NCI-H128 (cell line): ENCODE results near the gene ANKRD30A.
"Not testable (repeated sequence)": the region's sequence is repeated elsewhere in the genome, so short reads cannot be mapped to it uniquely, and the experiment has no call there.

Source experiments
- DNase-seq: peaks from one replicate; lab custom pipeline; 2025; ENCODE audit not compliant: unreplicated experiment; lab: John Stamatoyannopoulos, UW

Gene ANKRD30A, protein sequence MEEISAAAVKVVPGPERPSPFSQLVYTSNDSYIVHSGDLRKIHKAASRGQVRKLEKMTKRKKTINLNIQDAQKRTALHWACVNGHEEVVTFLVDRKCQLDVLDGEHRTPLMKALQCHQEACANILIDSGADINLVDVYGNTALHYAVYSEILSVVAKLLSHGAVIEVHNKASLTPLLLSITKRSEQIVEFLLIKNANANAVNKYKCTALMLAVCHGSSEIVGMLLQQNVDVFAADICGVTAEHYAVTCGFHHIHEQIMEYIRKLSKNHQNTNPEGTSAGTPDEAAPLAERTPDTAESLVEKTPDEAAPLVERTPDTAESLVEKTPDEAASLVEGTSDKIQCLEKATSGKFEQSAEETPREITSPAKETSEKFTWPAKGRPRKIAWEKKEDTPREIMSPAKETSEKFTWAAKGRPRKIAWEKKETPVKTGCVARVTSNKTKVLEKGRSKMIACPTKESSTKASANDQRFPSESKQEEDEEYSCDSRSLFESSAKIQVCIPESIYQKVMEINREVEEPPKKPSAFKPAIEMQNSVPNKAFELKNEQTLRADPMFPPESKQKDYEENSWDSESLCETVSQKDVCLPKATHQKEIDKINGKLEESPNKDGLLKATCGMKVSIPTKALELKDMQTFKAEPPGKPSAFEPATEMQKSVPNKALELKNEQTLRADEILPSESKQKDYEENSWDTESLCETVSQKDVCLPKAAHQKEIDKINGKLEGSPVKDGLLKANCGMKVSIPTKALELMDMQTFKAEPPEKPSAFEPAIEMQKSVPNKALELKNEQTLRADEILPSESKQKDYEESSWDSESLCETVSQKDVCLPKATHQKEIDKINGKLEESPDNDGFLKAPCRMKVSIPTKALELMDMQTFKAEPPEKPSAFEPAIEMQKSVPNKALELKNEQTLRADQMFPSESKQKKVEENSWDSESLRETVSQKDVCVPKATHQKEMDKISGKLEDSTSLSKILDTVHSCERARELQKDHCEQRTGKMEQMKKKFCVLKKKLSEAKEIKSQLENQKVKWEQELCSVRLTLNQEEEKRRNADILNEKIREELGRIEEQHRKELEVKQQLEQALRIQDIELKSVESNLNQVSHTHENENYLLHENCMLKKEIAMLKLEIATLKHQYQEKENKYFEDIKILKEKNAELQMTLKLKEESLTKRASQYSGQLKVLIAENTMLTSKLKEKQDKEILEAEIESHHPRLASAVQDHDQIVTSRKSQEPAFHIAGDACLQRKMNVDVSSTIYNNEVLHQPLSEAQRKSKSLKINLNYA (N-terminal part only)

DNA sequence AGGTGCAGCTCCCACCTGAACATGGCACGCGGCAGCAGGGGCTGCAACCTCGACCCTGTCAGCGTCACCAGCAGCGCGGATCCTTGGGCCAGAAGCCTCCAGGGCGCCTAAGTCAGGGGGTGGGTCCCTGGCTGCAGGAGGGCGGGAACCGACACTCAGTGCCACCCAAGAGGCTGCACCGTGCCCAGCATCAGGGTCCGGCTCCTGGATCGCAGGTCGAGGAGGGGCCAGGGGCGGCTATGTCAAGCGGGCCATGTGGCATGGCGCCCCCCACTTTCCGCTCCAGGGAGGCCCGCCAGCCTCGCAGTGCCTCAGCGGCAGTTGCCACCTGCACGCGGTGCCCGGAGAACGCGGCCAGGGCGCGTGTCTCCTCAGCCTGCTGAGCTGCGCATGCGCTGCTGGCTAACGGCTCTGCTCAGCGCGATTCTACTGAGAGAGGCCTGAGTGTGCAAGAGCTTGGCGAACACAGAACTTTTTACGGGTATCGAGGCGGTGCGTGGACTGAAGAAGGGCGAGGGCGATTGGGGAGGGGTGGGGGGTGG lies at the start of gene ANKRD30A:
Gene ANKRD30A (plus strand): TSS at position 408 of the 542 bp plus-strand sequence. CDS start 190 bp downstream, outside the sequence.
- no peak for DNase-seq

DNA sequence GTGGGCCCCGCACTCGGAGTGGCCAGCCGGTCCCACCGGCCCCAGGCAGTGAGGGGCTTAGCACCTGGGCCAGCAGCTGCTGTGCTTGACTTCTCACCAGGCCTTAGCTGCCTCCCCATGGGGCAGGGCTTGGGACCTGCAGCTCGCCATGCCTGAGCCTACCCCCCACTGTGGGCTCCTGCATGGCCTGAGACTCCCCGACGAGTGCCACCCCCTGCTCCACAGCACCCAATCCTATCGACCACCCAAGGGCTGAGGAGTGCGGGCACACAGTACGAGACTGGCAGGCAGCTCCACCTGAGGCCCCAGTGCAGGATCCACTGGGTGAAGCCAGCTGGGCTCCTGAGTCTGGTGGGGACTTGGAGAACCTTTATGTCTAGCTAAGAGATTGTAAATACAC lies 49.3 kb upstream of the ANKRD30A start:
- not testable (repeated sequence) for DNase-seq

DNA sequence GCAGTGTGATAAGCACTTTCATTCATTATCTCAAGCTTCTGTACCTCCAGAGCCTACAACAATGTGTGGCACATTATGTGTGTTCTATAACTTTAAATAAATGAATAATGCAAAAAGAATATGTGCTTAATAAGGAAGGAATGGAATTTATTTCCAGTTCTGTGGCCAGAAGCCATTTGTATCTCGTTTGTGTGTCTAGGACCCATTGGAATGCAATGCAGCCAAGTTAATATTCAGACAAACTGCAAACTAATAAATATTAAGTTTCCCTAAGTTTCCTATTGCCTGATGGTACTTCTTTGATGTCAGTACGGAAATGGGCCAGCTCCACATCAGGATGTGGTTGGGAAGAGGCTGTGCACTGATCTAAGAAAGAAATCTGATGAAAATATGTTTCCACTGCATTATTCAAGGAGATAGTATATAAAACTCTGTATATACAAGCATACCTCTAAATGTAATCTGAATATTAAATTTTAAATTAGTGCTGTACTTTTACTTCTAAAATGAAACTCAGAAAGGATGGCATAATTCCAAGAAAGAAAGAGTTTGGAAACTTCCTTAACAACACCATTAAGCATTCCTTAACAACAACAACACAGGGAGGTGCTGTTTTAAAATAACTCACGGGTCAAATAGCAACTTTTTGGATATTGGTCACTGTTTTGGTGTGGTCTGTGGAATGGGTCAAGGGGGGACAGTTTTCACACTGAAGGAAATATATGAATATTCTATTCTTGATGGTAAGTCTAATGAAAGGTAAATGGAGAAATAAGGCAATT lies 29.4 kb upstream of the ANKRD30A start:
- no peak for DNase-seq

DNA sequence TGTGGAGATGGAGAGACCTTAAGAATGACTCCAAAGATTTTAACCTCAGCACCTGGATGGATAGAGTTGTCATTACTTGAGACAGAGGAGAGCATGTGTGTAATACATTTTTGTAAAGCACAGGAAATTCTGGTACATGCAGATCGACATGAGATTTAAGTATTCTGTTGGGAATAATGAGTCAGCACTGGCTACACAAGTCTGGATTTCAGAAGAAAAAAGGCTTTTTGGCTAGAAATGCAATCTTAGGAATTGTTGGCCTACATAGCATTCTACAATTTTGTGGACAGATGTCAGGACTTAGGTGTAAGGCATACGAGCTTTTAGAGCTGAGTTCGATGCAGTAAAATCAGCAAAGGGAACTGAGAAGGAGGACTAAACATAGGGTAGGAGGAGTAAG lies 24.1 kb upstream of the ANKRD30A start:
- DNase-seq: no peak

DNA sequence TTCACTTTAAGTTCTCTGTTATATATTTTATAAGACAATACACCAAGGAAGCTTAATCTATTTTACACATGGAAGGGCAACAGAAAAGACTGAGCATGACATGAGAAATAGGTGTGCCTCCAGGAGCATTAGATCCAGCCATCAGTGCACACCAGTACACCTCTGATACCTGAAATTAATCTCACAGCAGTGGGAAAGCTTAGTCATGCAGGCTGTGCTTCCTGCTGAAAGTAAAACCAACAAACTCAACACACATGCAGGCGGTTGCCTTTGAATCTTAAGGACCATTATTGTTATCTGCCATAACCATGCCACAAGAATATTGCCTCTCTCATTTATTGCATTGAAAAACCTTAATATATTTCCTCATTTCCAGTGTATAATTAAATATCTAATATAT lies 16.4 kb upstream of the ANKRD30A start:
- DNase-seq: no peak

DNA sequence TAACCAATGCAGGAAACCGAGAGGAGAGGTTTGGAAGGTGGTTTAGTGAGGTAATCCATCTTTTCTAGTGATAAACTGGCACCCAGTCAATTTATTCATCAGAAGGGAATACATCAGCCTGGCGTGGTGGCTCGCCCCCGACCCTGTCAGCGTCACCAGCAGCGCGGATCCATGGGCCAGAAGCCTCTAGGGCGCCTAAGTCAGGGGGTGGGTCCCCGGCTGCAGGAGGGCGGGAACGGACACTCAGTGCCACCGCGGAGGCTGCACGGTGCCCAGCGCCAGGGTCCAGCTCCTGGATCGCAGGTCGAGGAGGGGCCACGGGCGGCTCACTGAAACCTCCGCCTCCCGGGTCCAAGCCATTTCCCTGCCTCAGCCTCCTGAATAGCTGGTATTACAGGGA lies 866 bp upstream of the ANKRD30A start:
- no peak for DNase-seq

DNA sequence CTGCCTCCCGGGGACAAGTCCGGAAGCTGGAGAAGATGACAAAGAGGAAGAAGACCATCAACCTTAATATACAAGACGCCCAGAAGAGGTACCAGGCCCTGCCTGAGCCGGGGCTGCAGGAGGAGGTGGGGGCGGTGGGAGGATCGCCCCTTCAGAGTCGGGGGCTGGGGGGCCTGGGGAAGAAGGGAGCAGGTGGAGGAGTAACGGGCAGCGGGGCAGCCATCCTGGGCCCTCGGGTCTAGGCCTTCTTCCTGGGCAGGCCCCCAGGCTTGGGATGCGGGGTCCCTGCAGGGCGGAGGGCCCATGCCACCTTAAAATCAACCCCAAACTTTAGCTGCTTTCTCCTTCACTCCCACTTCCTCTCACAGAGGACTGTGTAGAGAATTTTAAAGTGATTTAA lies 523 bp downstream of the ANKRD30A start:
- no peak for DNase-seq

DNA sequence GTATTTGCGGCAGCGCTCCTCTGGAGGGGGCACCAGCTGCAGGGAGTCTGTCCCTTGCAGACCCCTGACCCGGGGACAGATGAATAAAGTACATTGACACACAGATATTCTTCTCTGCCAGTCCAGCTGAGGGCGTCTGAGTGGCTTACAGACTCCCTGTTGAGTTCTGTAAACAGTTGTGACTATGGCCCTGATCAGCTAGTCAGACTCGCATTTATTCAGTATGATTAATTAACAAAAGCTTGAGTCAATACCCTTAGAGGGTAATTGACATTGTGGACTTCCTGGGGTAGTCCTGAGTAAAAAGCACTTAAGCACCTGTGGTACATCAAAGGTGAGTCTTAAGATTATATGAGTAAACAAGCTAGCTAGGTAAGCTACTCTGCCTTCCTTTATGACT lies 21.0 kb downstream of the ANKRD30A start:
- DNase-seq: no peak

DNA sequence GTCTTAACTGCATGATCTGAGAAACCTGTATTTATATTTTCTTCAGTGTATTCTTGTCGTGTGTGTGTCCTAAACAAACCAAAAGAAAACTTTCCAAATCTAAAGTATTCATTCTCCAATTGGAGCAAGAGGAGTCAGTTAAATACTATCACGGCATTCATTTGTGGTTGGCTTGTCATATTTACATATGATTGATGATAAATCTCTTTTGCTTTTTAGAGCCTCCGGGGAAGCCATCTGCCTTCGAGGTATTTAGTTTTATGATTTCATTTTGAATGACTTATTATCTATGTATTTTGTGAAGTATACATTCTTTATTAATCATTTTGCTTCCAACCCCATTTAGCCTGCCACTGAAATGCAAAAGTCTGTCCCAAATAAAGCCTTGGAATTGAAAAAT lies 37.0 kb downstream of the ANKRD30A start:
- DNase-seq: not testable (repeated sequence)

DNA sequence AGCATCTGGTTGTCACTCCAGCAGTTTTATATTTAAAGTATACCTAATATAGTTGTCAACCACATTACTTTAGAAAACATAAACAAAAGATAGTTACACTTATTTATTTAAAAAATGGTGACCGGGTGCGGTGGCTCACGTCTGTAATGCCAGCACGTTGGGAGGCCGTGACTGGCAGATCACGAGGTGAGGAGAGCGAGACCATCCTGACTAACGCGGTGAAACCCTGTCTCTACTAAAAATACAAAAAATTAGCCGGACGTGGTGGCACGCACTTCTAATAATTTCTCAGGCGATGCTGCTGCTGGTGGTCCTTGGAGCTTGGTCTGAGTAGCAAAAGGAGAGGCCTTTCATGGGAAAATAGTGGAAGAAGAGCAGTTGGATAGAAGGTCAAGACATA lies 46.5 kb downstream of the ANKRD30A start:
- not testable (repeated sequence) for DNase-seq

DNA sequence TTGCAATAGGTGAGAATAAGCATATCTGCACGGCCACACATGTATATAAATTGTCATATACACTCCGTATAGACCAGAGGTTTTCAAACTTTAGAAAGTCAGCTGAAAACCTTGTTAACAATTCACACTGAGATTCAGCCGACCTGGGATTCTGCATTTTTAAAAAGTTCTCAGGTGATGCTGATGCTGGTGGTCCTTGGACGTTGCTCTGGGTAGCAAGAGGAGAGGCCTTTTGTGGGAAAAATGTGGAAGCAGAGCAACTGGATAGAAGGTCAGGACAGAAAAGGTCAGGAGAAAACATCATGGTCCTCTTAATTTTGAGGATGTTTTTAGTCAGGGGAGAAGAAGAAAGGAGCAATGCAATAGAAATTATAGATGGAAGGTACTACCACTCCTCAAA lies 52.9 kb downstream of the ANKRD30A start:
- not testable (repeated sequence) for DNase-seq

DNA sequence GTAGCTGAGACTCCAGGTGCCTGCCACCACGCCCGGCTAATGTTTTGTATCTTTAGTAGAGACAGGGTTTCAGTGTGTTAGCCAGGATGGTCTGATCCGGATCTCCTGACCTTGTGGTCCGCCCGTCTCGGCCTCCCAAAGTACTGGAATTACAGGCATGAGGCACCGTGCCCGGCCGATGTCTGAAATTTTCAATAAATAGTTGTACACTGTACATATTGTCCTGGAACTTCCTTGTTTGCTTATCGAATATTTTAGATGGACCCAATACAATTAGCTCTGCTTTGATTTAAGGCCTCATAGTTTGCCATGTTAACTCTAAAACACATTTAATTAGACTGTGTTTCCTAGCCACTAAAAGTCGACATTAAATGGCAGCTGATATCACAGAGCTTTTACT lies 57.3 kb downstream of the ANKRD30A start:
- DNase-seq: not testable (repeated sequence)

DNA sequence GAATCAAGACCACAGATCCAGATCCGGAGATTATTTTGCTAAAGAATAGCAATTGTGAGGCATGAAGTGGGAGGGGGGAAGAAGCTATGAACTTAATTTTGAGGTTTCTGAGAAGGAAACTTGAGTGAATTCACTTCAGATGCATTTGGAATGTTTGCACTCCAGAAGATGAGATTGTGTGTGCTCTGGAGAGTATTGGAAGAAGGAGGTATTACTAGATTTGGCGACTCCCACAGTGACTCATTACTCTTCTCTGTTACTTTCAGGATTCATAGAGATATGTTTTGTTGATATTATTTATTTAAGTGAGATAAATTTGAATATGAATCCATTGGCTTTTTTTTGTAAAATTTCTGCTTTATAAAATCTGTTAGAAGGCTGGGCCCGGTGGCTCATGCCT lies 80.7 kb downstream of the ANKRD30A start:
- DNase-seq: no peak

DNA sequence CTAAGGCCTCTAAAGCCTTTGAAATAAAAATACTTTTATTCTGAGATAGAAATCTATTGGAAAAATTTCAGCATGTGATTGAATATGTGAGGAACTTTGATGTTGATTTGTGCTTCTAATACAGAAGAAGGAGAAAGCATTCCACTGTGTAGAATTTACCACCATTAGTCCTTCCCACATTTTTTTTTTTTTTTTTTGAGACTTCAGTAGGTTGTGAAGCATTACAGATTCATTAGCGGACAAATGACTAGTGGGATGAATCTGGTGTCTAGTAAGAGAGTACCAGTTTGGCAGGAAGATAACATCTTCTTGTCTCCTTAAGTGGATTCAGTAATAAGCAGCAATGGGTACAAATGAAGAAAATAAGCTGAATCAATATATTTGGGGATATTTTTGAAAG lies 95.5 kb downstream of the ANKRD30A start:
- no peak for DNase-seq

DNA sequence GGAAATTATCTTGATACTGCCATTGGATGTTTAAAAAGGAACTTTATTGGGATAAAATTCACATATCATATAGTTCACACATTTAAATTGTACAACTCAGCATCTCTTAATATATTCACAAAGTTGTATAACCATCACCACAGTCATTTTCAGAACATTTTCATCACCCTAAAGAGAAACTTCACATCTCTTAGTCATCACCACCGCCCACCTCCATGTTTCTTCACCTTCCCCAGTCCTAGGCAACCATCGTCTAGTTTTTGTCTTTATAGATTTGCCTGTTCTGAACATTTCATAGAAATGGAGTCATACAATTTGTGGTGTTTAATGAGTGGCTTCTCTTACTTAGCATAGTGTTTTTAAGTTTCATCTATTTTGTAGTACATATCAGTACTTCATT lies 96.6 kb downstream of the ANKRD30A start:
- no peak for DNase-seq

DNA sequence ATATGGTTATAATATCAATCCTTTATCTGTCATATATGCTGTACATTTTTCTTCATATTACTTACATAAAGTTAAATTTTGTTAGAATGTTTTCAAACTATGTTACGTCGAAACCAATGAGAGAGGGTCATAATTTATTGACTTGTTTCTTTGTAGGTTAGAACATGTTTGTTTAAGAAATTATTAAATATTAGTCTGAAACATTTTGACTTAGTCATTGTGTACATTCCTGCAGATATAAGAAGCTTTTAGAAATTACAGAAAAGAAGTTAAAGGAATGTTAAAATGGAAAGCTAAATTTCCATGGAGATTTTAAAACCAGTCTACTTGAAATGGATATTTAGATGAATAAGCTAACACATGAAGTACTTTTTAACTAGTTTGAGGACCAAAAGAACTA lies 99.8 kb downstream of the ANKRD30A start:
- no peak for DNase-seq

DNA sequence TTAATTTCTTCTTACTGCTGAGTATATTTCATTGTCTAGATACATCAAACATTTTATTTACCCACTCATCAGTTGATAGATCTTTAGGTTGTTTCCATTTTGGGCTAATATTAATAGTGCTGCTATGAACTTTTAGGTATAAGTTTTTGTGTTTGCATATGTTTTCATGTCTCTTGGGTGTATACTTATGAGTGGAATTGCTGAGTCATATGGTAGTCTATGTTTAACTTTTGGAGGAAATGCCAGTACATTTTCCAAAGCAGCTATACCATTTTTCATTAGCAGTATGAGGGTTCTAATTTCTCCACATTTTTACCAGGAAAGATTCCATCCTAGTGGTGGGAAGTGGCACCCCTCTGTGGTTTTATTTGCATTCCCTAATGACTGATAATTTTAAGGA lies 101.1 kb downstream of the ANKRD30A start:
- DNase-seq: no peak

DNA sequence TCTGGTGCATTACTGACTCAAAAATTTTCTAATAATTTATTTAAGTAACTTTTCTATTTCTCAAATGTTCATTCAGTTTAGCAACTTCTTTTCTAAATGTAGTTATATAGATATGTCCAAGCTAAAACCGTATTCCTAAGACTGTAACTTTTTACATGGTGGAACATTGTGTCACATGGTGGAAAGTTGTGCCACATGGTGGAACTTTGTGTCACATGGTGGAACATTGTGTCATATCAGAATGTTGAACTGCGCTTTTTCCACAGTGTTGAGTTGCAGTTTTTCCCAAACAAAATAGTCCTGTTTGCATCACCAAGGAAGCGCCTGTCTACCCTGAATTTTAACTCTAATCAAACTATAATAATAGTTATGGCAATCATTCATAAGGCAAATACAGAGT lies 109.3 kb downstream of the ANKRD30A start:
- DNase-seq: no peak

DNA sequence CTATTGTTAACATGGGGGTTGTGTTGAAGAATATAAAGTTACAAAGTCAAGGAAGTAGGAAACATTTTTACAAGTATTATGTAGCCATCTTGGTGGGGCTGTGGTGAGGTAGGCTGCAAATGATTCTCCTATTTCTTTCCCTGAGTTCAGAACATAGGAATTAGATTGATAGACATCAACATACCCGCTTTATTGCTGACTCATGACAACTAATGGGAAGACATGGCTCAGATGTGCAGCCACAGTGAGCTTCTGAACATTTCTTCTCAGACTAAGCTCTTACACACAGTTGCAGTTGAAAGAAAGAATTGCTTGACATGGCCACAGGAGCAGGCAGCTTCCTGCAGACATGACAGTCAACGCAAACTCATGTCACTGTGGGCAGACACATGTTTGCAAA lies 110.7 kb downstream of the ANKRD30A start:
- DNase-seq: no peak

DNA sequence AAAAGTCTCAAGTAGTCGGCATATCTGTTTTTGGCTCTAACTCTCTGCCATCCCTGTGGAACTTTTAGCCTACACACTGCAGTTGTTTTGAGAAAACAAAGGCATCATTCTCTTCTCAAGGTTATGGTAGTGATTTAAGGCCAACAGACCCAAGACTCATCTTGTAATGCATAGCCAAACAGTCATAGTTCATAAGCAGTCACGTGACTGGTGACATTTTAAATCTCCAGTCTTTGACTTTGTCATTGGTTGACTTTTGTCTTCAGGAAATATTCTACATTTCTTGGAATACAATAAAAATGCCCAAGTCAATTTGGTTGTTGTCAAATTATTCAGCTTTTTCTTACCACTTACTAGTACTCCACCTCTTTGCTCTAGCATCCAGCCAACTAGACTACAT lies 114.8 kb downstream of the ANKRD30A start:
- no peak for DNase-seq
